LNCaP clone FGC (cell line): ENCODE results near the gene PLOD3.

Experiments used
- DNase-seq: peaks from one replicate; pipeline ENCODE4 v3.0.0-alpha.2; 2011; ENCODE audit warnings: low read depth
- H3K4me3 ChIP-seq: 2 replicates; pipeline ENCODE4 v1.5.1; 2011; ENCODE audit warnings: mild to moderate bottlenecking, low read depth, low read length, control low read depth
- CTCF ChIP-seq: IDR thresholded peaks from 2 replicates; pipeline ENCODE4 v1.5.1; 2012; ENCODE audit warnings: mild to moderate bottlenecking; ENCODE audit not compliant: control insufficient read depth, insufficient read depth; ENCODE audit errors: extremely low read depth

The PLOD3 gene

GRCh38 chr7:101186844-101187428 lies 30.4 kb downstream of the PLOD3 start:
- TF ChIP-seq CTCF: no peak
- no peak overlapping the region for H3K4me3 ChIP-seq
- DNase-seq: no peak

- TF ChIP-seq CTCF: no peak
- H3K4me3 ChIP-seq: no peak overlapping the region
Observed at GRCh38 chr7:101186194-101186593, 31.2 kb downstream of the PLOD3 start.

GRCh38 chr7:101185258-101185839 lies 32.0 kb downstream of the PLOD3 start:
- no peak for DNase-seq
- no peak for TF ChIP-seq CTCF
- H3K4me3 ChIP-seq: no peak overlapping the region

More at GRCh38 chr7:101186194-101186593, 31.2 kb downstream of the PLOD3 start:
- no peak for DNase-seq

GRCh38 chr7:101180130-101180755 lies 37.1 kb downstream of the PLOD3 start, which contains the start of gene NAT16:
TSS of gene NAT16 (minus strand) at chr7:101180293. CDS start at chr7:101174807, 5,486 bp downstream.
- TF ChIP-seq CTCF: no peak
- no peak for DNase-seq
- no peak within 1 kb of the TSS for H3K4me3 ChIP-seq

GRCh38 chr7:101179713-101180112 lies 37.7 kb downstream of the PLOD3 start:
- TF ChIP-seq CTCF: no peak
- H3K4me3 ChIP-seq: no peak overlapping the region
- DNase-seq: no peak

GRCh38 chr7:101179117-101179516 lies 38.3 kb downstream of the PLOD3 start:
- no peak for TF ChIP-seq CTCF
- no peak overlapping the region for H3K4me3 ChIP-seq
- no peak for DNase-seq
